Measurements from ENCODE around the gene ILF3.

The ILF3 gene

GRCh38 chr19:10699650-10700335 is 45.6 kb downstream of the ILF3 start:
- Histone ChIP-seq H3K4me3 (ENCODE audit: insufficient read length, low read depth) (no peak overlapping the region), H3K9ac (ENCODE audit: insufficient read length, low read depth) (no peak overlapping the region), H3K4me1 (ENCODE audit: insufficient read depth, insufficient read length) (no peaks in the 10 kb centered on the region), H3K9me3 (ENCODE audit: insufficient read depth, low read length) (no peaks in the 10 kb centered on the region), H3K36me3 (ENCODE audit: insufficient read depth, insufficient read length, low read length) (no peaks in the 10 kb centered on the region), H3K27me3 (ENCODE audit: insufficient read depth, insufficient read length) (no peaks in the 10 kb centered on the region)
- no peak for DNase-seq (ENCODE audit: low read depth, low spot score)
- TF ChIP-seq YY1 (IDR thresholded peaks at IDR 0.05; ENCODE audit: insufficient read depth, insufficient read length) (no peak), SUZ12 (IDR thresholded peaks at IDR 0.05; ENCODE audit: extremely low read depth, insufficient read depth, insufficient read length) (no peak), ZNF274 (IDR thresholded peaks at IDR 0.05; ENCODE audit: low read depth, low read length) (no peak)

GRCh38 chr19:10701955-10702525 is 47.9 kb downstream of the ILF3 start:
- no peaks in the 10 kb centered on the region for H3K9me3 ChIP-seq (ENCODE audit: insufficient read depth, low read length)
- H3K36me3 ChIP-seq (ENCODE audit: insufficient read depth, insufficient read length, low read length) = peaks cover 9% of the 10 kb centered on the region
- no peaks in the 10 kb centered on the region for H3K4me1 ChIP-seq (ENCODE audit: insufficient read depth, insufficient read length)
- peak overlapping the region; percentile 99 for H3K9ac ChIP-seq (ENCODE audit: insufficient read length, low read depth)
- no peaks in the 10 kb centered on the region for H3K27me3 ChIP-seq (ENCODE audit: insufficient read depth, insufficient read length)
- TF ChIP-seq ZNF274 (IDR thresholded peaks at IDR 0.05; ENCODE audit: low read depth, low read length) (no peak), SUZ12 (IDR thresholded peaks at IDR 0.05; ENCODE audit: extremely low read depth, insufficient read depth, insufficient read length) (no peak), YY1 (IDR thresholded peaks at IDR 0.05; ENCODE audit: insufficient read depth, insufficient read length) (no peak)
- DNase-seq (ENCODE audit: low read depth, low spot score) = no peak
- peak overlapping the region; percentile 97 for H3K4me3 ChIP-seq (ENCODE audit: insufficient read length, low read depth)

- no peak overlapping the region for H3K9ac ChIP-seq (ENCODE audit: insufficient read length, low read depth)
- H3K36me3 ChIP-seq (ENCODE audit: insufficient read depth, insufficient read length, low read length) = peaks cover 31% of the 10 kb centered on the region
These were observed 52.8 kb downstream of the ILF3 start for GRCh38 chr19:10706990-10707389.

GRCh38 chr19:10707440-10707839 is 53.3 kb downstream of the ILF3 start:
- H3K9me3 ChIP-seq (ENCODE audit: insufficient read depth, low read length) = no peaks in the 10 kb centered on the region
- TF ChIP-seq ZNF274 (IDR thresholded peaks at IDR 0.05; ENCODE audit: low read depth, low read length) (no peak), YY1 (IDR thresholded peaks at IDR 0.05; ENCODE audit: insufficient read depth, insufficient read length) (no peak)
- H3K36me3 ChIP-seq (ENCODE audit: insufficient read depth, insufficient read length, low read length) = peaks cover 36% of the 10 kb centered on the region
- H3K4me1 ChIP-seq (ENCODE audit: insufficient read depth, insufficient read length) = peaks cover 6% of the 10 kb centered on the region
- H3K4me3 ChIP-seq (ENCODE audit: insufficient read length, low read depth) = no peak overlapping the region
- no peak for DNase-seq (ENCODE audit: low read depth, low spot score)
- no peak overlapping the region for H3K9ac ChIP-seq (ENCODE audit: insufficient read length, low read depth)
- H3K27me3 ChIP-seq (ENCODE audit: insufficient read depth, insufficient read length) = no peaks in the 10 kb centered on the region

More at GRCh38 chr19:10706990-10707389, 52.8 kb downstream of the ILF3 start:
- Histone ChIP-seq H3K4me1 (ENCODE audit: insufficient read depth, insufficient read length) (peaks cover 6% of the 10 kb centered on the region), H3K4me3 (ENCODE audit: insufficient read length, low read depth) (no peak overlapping the region), H3K9me3 (ENCODE audit: insufficient read depth, low read length) (no peaks in the 10 kb centered on the region), H3K27me3 (ENCODE audit: insufficient read depth, insufficient read length) (no peaks in the 10 kb centered on the region)
- no peak for DNase-seq (ENCODE audit: low read depth, low spot score)
- TF ChIP-seq ZNF274 (IDR thresholded peaks at IDR 0.05; ENCODE audit: low read depth, low read length) (no peak), YY1 (IDR thresholded peaks at IDR 0.05; ENCODE audit: insufficient read depth, insufficient read length) (no peak), SUZ12 (IDR thresholded peaks at IDR 0.05; ENCODE audit: extremely low read depth, insufficient read depth, insufficient read length) (no peak)

GRCh38 chr19:10708291-10708690 is 54.1 kb downstream of the ILF3 start:
- no peak for DNase-seq (ENCODE audit: low read depth, low spot score)
- TF ChIP-seq SUZ12 (IDR thresholded peaks at IDR 0.05; ENCODE audit: extremely low read depth, insufficient read depth, insufficient read length) (no peak), YY1 (IDR thresholded peaks at IDR 0.05; ENCODE audit: insufficient read depth, insufficient read length) (no peak), ZNF274 (IDR thresholded peaks at IDR 0.05; ENCODE audit: low read depth, low read length) (no peak)

GRCh38 chr19:10712045-10712444 is 57.9 kb downstream of the ILF3 start:
- peaks cover 49% of the 10 kb centered on the region for H3K36me3 ChIP-seq (ENCODE audit: insufficient read depth, insufficient read length, low read length)
- no peaks in the 10 kb centered on the region for H3K27me3 ChIP-seq (ENCODE audit: insufficient read depth, insufficient read length)
- no peak for DNase-seq (ENCODE audit: low read depth, low spot score)
- peaks cover 6% of the 10 kb centered on the region for H3K4me1 ChIP-seq (ENCODE audit: insufficient read depth, insufficient read length)
- no peak for TF ChIP-seq ZNF274 (IDR thresholded peaks at IDR 0.05; ENCODE audit: low read depth, low read length)
- TF ChIP-seq YY1 (IDR thresholded peaks at IDR 0.05; ENCODE audit: insufficient read depth, insufficient read length) = no peak
- TF ChIP-seq SUZ12 (IDR thresholded peaks at IDR 0.05; ENCODE audit: extremely low read depth, insufficient read depth, insufficient read length) = no peak
- H3K4me3 ChIP-seq (ENCODE audit: insufficient read length, low read depth) = no peak overlapping the region
- peak overlapping the region; percentile 32 for H3K9ac ChIP-seq (ENCODE audit: insufficient read length, low read depth)
- H3K9me3 ChIP-seq (ENCODE audit: insufficient read depth, low read length) = no peaks in the 10 kb centered on the region

More at GRCh38 chr19:10708291-10708690, 54.1 kb downstream of the ILF3 start:
- H3K27me3 ChIP-seq (ENCODE audit: insufficient read depth, insufficient read length) = no peaks in the 10 kb centered on the region
- H3K36me3 ChIP-seq (ENCODE audit: insufficient read depth, insufficient read length, low read length) = peaks cover 44% of the 10 kb centered on the region
- no peaks in the 10 kb centered on the region for H3K9me3 ChIP-seq (ENCODE audit: insufficient read depth, low read length)
- peaks cover 6% of the 10 kb centered on the region for H3K4me1 ChIP-seq (ENCODE audit: insufficient read depth, insufficient read length)
- no peak overlapping the region for H3K9ac ChIP-seq (ENCODE audit: insufficient read length, low read depth)
- H3K4me3 ChIP-seq (ENCODE audit: insufficient read length, low read depth) = no peak overlapping the region

- Histone ChIP-seq H3K27me3 (ENCODE audit: insufficient read depth, insufficient read length) (no peaks in the 10 kb centered on the region), H3K36me3 (ENCODE audit: insufficient read depth, insufficient read length, low read length) (peaks cover 44% of the 10 kb centered on the region), H3K4me3 (ENCODE audit: insufficient read length, low read depth) (no peak overlapping the region), H3K4me1 (ENCODE audit: insufficient read depth, insufficient read length) (peaks cover 4% of the 10 kb centered on the region), H3K9ac (ENCODE audit: insufficient read length, low read depth) (no peak overlapping the region), H3K9me3 (ENCODE audit: insufficient read depth, low read length) (no peaks in the 10 kb centered on the region)
- TF ChIP-seq ZNF274 (IDR thresholded peaks at IDR 0.05; ENCODE audit: low read depth, low read length) = no peak
- no peak for TF ChIP-seq SUZ12 (IDR thresholded peaks at IDR 0.05; ENCODE audit: extremely low read depth, insufficient read depth, insufficient read length)
- no peak for TF ChIP-seq YY1 (IDR thresholded peaks at IDR 0.05; ENCODE audit: insufficient read depth, insufficient read length)
- DNase-seq (ENCODE audit: low read depth, low spot score) = no peak
These were observed 58.6 kb downstream of the ILF3 start for GRCh38 chr19:10712754-10713153.

Data from NT2/D1 (cell line).